T47D (cell line): Measurements from ENCODE around the gene PIP5K1C.
"Not testable (repeated sequence)": the region's sequence is repeated elsewhere in the genome, so short reads cannot be mapped to it uniquely, and the experiment has no call there.

ENCODE experiments used
- DNase-seq, 2 experiments: peaks; one replicate each; pipeline versions ENCODE4 v3.0.0 to v3.0.0-alpha.2; 2011 to 2012; ENCODE audit warnings: low read depth in 1 of 2, low spot score in 1 of 2
- JUND ChIP-seq: IDR thresholded peaks from 2 replicates; pipeline ENCODE4 v1.6.1; 2012; ENCODE audit warnings: low read depth
- in situ Hi-C: cut with HindIII; loops from 2 replicates; pipeline ENCODE4 v1.10.0; 2016; ENCODE audit warnings: low sequenced_read_pairs, low pct_unique_long_range_greater_than_20kb

Gene PIP5K1C

DNA sequence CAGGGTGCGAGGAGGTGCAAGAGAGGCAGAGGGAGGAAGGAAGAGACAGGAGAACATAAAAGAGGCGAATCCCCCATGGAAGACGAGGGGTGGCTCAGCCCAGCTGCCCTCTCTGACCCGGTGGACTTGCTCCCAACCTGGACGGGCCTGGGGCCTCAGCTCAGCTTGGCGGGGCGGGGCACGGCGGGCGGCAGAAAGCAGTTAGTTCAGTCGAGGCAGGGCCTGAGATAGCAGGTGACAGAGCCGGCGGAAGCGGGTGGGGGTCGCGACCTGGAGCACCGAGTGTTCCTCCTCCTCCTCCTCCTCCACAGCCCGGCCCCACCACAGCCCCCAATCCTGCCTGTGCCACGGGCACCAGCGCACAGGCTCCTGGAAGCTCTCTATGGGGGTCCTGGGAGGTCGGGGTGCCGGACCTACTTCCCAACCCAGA lies 66.7 kb downstream of the PIP5K1C start:
- in situ Hi-C loops, result no loop called here
- DNase-seq, result no peak
- no peak for TF ChIP-seq JUND

DNA sequence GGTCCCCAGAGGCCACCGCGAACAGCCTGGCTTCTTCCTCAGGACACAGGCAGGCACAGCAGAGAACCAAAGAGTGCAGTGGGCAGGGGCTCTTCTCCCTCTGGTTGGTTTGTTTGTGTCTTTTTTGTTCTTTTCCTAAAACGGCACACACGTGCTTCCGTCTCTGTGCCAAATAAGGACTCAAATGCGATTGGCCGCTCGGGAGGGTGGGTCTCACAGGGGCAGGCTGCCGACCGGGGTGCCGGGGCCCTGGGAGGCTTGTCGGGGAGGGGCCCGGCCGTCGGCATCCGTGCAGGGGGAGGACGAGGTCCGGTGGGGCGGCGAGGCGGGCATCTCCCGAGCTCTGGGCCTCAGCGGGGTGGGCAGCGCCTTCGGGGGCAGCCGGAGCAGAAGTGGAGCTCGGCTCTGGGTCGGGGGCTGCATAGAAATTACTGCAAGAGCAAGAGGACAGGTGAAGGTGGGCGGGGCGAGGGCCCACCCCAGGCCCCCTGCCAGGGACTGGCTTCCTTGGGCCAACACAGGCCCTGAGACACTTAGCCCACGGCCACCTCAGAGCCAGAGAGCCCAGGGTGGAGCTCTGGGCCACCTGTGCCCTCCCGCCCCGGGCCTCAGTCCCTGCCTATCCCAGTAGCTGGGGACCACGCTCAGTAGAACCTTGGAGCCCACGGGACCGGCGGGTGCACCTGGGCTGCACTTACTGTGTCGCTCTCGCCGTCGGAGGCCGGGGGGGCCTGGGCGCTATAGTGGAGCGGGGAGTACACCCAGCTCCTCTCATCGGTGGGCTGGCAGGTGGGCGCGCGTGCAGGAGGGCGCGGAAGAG lies 67.3 kb downstream of the PIP5K1C start:
- no peak for DNase-seq
- no peak for TF ChIP-seq JUND
- in situ Hi-C loops, result no loop called here

DNA sequence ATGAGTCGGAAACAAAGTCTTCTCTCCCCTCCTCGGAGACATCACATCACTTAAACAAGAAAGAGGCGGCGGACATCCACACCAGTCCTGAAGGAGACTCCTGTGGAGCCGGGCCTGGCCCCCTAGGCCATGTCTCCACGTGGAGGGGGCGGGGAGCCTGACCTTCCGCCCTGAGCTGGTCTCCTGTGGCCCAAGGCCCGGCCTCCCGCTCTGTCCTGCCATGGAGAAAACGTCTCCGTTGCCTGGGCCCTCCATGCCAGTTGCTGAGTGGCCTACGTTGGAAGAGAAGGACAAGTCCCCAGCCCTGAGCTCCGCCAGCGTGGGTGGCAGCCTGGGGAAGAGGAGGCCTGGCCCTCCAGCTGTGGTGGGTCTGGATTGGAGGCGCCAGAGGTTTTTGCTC lies 68.2 kb downstream of the PIP5K1C start:
- DNase-seq, result no peak
- in situ Hi-C loops, result no loop called here
- TF ChIP-seq JUND, result no peak

DNA sequence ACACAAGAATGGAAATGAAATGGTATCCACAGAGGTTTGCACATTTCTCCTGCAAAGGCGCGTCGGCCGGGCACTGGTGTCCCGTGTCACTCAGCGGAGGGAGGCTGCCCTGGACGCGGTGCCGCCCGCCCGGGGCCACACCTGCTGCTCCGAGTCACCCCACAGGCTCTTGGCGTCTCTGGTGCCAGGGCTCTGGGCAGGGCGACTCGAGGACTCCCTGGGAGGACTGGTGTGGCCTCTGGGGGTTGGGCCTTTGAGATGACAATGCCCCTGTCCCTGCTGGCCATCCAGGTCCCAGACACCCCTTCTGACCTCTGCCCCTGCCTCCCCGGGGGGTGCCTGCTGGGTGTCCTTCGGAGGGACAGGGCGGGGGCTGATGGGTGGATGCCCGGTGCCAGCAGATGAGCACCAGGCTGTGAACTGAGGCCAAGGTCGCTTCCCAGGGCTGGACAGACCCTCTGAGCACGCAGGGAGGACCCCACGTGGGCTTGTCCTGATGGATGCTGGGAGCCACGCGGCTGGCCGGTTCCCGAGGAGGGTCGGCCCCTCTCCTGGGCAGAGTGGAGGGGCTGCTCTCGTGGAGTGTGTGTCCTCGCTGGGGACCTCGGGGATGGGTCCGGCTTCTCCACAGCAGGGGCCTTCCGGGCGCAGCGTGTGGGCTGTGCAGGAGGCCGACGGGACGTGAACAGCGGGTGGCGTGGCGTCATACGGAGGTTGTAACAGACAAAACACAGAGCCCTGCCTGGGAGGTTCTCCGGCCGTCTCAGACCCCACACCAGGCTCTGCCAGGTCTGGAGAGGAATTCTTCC lies 69.0 kb downstream of the PIP5K1C start:
- no peak for TF ChIP-seq JUND
- no peak for DNase-seq
- in situ Hi-C loops, result no loop called here

DNA sequence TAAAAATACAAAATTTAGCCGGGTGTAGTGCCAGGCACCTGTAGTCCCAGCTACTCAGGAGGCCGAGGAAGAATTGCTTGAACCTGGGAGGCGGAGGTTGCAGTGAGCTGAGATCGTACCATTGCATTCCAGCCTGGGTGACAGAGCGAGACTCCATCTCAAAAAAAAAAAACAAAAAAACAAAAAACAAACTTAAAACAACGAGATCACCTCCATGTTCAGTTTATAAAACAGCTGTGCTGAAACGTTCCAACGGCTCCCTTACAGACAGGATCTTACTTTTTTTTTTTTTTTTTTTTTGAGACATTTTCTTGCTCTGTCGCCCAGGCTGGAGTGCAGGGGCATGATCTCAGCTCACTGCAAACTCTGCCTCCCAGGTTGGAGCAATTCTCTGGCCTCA lies 71.5 kb downstream of the PIP5K1C start:
- in situ Hi-C loops, DNase-seq: not testable (repeated sequence)

DNA sequence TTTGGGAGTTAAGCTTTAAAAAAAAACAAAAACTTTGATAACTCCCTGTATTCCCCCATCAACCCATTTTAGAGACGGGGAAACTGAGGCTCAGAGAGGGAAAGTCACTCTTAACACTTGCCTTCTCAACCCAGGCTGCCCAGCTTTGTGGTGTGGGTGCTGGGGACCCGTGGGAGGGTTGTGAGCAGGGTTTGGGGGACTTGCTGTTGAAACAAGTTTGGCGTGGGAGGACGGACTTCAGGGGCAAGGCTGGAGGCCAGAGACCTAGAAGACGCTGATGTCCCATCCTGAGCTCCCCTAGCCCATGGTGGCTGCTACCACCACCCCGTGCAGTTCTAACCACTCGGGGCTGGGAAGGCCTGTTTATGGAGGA lies 72.9 kb downstream of the PIP5K1C start:
- no peak for TF ChIP-seq JUND
- DNase-seq, result no peak
- in situ Hi-C loops, result no loop called here

DNA sequence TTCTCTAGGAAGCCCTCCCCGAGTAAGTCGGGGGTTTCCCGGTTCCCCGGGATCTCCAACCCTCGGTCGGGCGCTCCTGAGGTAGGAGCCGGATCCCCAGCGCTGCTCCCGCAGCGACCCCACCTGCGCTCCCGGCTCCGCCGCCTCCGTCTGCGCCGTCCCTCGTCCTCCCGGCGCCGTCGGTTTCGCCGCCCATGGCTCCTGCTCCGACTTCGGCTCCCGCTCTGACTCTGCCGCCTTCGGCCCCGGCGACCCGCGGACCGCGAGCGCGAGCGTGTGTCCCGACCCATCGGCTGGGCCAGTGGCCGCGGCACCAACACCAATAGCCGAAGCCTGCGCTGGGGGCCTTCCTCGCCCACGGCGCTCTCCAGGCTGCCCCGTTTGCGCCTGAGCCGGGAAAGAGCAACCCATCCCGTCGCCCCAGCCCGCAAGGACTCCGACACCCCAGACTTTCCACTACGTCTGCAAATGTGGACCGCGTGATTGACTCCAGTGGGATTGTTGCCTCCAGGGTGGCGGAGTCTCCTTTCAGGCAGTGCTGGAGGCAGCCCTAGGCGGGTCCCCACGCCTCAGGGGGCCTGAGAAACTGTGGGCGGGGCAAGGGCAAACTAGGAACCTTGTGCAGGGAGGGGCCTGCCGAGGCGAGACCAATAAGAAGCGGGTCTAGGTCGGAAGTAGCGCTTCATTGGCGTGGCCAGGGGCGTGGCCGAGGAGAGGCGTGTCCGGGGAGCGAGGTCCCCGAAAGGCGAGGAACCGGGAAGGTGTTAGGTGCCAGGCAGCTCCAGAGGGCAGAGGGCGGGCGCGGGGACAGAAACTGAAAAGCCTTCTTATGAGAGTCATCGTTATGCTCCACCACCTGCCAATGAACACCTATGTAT lies 73.6 kb downstream of the PIP5K1C start, which contains the start of gene CACTIN:
CACTIN (minus strand) TSS at position 318 of the 878 bp plus-strand sequence; CDS start at position 290, 28 bp downstream.
- in situ Hi-C loops, result no loop called here
- TF ChIP-seq JUND, result no peak
- DNase-seq, result peak; percentile 98 to 99

DNA sequence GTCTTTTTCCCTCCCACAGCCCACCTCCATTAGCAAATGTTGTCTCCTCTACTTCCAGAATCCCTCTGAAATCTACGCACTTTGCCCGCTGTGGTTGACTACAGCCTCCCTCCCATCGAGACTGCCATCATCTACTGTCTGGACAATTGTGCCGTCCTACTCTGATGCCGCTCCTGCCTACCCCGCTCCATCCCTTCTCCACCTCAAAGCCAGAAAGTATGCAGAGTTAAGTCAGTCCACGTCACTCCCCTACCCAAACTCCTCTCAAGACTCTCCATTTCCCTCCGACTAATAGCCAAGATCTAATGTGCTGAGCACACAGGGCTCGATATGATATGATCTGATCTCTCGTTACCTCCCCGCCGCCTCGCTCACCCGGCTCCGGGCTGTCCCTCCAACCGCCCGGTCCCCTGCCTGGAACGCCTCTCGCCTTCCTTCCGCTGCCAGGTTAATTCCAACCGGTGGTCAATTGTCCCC lies 74.2 kb downstream of the PIP5K1C start:
- in situ Hi-C loops, result no loop called here
- no peak for TF ChIP-seq JUND
- DNase-seq, result no peak

DNA sequence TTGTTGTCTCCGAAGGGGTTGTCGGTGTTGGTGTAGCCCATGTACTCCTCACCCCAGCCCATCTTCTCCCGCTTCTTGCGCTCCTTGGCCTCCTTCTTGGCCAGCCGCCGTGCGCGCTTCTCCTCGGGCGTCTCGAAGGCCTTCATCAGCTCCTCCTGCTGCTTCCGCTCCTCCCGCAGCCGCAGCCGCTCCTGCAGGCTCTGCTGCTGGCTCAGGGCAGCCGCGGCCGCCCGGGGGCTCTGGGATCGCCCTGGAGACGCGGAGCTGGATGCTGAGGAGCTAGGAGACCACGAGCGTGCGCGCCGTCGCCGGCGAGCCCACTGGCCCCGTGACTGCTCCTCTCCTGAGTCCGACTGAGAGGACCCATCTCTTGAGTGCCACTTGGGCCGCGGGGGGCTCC lies 76.6 kb downstream of the PIP5K1C start:
- DNase-seq, result no peak
- TF ChIP-seq JUND, result no peak
- in situ Hi-C loops, result no loop called here

DNA sequence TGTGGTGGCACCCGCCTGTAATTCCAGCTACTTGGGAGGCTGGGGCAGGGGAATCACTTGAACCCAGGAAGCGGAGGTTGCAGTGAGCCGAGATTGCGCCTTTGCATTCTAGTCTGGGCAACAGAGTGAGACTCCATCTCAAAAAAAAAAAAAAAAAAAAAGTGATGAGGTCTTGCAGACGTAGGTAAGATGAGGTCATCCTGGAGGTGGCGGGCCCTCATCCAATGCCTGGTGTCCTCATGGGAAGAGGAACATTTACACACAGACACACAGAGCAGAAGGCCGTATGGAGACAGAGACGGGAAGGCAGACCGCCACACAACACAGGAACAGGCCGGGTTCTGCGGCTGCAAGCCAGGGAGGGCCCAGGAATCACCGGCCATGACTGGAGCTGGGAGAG lies 78.0 kb downstream of the PIP5K1C start:
- no peak for DNase-seq
- in situ Hi-C loops, result no loop called here
- TF ChIP-seq JUND, result no peak

DNA sequence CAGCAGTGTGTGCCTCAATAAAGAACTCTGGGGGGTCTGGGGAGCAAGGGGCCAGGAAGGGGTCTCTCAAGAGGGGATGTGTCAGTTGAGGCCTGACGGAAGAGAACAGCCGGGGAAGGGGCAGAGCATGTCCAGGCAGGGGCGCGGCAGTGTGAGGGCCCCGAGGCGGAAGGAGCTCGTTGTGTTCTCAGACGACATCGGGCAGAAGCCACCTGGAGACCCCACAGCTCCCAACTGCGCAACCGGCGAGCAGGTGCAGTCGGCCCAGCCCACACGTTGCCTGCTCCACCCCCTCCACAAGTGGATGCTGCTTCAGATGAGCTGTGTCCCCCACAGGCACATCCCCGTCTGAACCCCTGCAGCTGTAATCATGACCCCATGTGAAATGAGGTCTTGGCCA lies 78.6 kb downstream of the PIP5K1C start:
- TF ChIP-seq JUND, result no peak
- in situ Hi-C loops, result no loop called here
- no peak for DNase-seq

DNA sequence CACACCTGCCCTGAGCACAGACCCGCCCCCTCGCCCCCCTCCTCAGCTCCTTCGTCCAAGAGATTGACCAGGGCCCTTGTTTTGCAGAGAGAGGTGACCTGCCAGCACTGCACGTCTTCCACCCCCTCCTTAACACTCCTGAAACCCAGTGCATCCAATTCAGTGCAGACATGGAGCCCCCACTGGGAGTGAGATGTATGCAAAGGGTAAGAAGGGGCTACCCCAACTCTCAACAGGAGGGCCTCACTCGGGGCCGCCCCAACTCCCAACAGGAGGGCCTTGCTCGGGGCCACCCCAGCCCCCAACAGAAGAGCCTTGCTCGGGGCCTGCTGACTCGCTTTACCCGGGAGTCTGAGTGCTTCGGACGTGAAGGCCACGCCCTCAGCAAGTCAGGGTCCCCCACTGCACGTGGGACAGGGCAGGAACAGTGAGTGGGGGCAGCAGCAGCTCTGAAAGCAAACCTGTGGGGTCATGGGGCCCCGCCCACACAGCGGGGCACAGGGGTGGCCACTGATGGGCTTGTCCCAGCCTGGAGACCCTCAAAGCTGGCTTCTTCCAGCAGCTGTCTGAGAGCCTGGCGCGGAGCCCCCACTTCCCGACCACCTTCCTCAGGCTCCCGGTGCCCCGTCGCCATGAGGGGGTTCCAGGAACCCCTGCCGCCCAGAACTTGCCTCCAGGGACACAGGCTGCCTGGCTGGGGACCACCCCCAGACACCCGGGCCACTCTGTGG lies 79.3 kb downstream of the PIP5K1C start:
- DNase-seq, result no peak
- in situ Hi-C loops, result no loop called here
- TF ChIP-seq JUND, result no peak
